Stimulated activated CD8-positive, alpha-beta memory T cell treated with anti-CD3 and anti-CD28 coated beads, Interleukin-4, amount 100 ng/mL, for 1 hour (primary cell): ENCODE data around the gene SET.
"Not testable (repeated sequence)": the region's sequence is repeated elsewhere in the genome, so short reads cannot be mapped to it uniquely, and the experiment has no call there.

ENCODE experiments used
- DNase-seq, 2 donors: peaks; one replicate each; pipeline ENCODE4 v3.0.0-alpha.2; 2020; ENCODE audit warnings: low read depth in 2 of 2, low spot score in 1 of 2

The SET gene, protein sequence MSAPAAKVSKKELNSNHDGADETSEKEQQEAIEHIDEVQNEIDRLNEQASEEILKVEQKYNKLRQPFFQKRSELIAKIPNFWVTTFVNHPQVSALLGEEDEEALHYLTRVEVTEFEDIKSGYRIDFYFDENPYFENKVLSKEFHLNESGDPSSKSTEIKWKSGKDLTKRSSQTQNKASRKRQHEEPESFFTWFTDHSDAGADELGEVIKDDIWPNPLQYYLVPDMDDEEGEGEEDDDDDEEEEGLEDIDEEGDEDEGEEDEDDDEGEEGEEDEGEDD

DNA sequence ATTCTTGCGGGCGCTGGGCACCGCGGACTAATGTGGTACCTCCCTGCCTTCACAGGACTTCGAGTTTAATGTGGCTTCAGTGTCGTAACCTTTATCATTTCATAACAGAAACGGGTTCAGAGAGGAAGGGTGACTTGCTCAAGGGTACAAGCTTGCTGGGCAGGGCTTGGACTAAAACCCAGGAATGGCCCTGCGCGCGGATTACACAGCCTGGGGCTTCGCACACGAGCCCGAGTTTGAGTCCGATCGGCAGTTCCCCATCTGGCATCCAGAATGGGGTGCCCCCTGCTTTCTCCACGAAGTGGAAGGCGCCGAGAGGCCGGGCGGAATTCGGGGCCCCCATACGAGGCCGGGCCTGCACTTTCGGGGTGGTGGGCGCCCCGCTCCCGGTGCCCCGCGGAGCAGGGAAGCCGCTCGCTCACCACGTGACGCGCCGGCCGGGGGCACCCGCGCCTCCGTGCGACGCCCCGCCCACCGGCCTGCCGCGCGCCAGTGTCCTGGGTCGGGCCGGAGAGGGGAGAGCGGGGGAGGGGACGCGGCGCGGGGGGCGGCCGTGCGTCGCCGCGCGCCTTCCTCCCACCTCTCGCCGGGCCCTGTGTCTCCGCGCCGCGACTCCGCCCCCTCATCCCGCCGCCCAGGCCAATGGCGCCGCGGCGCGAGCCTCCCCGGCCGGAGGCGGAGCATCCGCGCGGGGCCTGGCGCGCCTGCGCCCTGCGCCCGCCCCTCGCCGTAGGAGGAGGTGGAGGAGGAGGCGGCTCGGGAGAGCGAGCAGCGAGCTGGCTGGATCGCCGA, at the start of gene SET:
Gene SET, plus strand, starts transcription at position 722 of the 792 bp plus-strand sequence. CDS start 361 bp downstream, outside the sequence.
- peak; percentile 72 to 83 for DNase-seq

DNA sequence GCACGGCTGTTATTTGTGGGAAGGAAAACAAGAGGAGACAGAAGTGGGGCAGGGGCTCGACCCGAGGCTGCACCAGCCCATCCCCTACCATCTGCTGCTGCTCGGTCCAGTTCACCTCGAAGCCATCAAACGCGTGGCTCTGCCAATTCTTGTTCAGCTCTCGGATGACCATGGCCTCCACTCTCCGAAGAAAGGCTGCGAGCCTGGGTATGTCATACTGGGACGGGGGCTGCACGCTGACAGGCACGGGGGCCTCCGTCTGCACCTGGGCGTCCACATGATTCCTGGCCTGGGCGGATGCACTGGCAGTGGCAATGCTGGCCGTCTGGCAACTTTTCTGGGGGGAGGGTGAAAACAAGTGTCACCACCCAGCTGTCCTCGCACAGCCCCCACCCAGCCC, 48.4 kb upstream of the SET start:
- DNase-seq: no peak

DNA sequence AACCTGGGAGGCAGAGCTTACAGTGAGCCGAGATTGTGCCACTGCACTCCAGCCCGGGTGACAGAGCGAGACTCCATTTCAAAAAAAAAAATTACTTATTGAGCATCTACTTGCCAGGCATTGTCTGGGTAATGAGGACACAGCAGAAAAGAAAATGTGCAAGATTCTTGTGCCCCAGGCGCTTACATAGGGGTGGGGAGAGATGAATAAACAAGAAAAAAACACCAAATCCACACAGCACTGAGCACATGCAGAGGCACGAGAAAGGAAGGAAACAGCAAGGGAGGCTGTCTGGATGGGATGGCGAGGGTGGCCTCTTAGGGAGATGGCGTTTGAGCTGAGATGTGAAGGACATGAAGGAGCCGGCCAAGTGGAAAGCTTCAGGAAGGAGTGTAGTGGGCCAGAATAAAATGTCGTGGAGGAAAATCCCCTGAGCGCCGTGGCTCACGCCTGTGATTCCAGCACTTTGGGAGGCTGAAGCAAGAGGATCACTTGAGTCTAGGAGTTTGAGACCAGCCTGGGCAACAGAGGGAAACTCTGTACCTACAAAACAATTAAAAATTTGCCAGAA, 46.3 kb upstream of the SET start:
- DNase-seq: no peak

DNA sequence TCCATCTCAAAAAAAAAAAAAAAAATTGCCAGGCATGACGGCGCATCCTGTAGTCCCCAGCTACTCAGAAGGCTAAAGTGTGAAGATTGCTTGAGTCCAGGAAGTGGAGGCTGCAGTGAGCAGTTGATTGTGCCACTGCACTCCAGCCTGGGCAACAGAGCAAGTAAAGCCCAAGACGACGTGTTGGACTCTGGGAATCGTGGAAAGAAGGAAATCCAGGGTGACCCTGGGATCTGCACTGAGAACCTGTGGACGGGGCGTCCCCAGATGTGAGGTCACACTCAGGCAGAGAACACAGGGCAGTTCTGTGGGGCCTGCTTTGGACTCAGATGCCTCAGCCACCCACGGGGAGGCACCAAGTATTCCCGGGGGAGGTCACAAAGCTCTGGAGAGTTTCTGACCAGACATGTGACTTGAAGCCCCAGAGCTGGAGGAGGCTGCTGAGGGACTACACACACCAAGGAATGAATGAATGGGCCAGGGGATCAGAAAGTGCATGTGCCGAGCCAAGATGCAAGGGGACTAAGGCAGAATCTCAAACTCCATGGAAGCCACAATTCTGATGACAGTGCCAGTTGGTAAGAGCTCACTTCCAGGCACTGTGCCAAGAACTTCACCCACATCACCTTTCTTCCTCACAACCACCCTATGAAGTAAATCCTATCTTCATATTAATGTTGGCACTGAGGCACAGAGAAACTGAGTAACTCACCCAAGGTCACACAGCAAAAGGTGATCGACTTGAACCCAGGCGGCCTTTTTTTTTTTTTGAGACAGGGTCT, 45.3 kb upstream of the SET start:
- no peak for DNase-seq

DNA sequence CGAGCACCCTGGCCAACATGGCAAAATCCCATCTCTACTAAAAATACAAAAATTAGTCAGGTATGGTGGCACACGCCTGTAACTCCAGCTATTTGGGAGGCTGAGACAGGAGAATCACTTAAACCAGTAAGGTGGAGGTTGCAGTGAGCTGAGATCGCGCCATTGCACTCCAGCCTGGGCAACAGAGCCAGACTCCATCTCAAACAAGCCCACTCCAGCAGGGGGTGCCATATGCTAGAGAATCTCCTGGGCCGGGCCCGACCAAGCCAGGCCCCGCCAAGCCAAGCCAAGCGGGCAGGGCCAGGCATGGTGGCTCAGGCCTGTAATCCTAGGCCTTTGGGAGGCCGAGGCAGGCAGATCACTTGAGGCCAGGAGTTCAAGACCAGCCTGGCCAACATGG, 40.8 kb upstream of the SET start:
- DNase-seq: peak; percentile 32 to 51

DNA sequence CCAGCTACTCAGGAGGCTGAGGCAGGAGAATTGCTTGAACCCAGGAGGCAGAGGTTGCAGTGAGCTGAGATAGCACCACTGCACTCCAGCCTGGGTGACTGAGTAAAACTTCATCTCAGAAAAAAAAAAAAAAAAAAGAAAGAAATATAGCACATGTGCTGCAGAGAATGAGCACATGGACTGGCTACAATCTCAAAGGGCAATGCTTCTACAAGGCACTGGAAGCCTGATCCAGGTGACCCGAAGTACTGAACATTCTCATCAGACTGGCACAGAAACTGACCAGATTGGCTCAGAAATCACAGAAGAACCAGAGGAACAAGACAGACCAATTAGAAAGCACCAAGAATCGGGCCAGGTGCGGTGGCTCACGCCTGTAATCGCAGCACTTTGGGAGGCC, 37.2 kb upstream of the SET start:
- DNase-seq: no peak

DNA sequence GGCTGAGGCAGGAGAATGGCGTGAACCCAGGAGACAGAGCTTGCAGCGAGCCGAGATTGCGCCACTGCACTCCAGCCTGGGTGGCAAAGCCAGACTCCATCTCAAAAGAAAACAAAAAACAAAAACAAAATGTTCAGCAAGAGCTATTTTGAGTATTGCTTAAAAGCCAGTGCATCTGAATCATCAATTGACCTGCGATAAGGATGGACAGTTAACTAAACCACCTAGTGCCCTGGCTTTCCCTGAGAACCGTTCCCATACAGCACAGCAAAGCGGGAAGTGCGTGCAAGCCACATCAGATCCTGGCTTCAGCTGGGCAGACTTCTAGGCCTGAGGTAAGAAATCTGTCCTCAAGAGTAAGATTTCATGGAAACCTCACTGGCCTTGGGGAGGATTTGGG, 35.1 kb upstream of the SET start:
- no peak for DNase-seq

DNA sequence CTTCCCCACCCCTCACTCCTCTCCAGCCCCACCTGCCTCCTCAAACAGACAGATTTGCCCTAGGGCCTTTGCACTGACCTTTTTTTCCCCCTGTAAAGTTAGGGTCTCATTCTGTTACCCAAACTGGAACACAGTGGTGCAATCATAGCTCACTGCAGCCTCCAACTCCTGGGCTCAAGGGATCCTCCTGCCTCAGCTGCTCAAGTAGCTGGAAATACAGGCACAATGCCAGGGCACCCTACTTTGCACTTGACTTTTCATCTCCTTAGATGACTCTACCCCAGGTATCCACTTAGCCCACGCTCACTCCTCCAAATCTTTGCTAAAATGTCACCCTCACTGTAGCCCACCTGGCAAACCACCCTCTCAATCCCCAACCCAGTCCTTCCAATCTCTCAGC, 34.5 kb upstream of the SET start:
- DNase-seq: no peak

DNA sequence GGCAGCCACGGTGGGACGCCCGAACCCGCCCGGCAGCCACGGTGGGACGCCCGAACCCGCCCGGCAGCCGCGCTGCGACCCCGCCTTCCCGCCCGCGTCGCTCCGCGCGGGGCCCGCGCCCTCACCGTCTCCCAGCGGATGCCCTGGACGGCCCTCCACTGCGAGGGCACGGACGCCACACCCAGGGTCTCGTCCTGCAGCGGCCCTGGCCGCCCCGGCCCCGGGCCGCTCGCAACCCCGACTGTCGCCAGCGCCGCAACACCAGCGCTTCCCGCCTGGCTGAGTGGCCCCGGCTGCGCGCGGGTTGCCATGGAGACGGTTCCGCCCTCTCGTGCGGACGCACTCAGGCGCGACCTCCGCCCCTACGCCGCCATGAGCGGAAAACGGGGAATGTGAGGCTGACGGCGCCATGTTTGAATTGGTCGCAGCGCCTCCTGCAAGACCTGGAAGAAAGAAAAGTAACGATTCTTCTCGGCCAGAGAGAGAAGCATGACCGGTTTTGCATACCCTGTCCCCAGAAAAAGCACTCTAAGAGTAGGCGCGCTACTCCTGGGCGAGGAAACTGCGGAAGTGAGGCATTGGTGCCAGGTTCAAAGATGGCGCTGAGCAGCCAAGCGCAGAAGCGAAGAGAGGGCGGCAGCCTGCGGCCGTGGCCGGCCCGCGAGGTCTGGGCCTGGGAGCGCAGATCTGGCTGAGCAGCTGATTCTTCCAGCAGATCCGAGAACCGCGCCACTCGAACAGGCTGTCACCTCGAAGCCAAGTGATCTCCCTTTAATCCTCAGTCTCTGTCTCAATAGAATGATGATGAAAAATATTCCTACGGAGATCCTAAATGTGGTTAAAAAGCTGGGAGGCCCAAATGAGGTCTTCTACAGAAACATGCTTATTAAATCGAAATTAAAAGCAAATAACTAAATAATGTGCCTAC, 32.3 kb upstream of the SET start, which contains the start of gene DYNC2I2:
Gene DYNC2I2, minus strand, starts transcription at position 432 of the 928 bp plus-strand sequence. Its CDS starts 121 bp downstream, at position 311.
- peak; percentile 94 for DNase-seq

DNA sequence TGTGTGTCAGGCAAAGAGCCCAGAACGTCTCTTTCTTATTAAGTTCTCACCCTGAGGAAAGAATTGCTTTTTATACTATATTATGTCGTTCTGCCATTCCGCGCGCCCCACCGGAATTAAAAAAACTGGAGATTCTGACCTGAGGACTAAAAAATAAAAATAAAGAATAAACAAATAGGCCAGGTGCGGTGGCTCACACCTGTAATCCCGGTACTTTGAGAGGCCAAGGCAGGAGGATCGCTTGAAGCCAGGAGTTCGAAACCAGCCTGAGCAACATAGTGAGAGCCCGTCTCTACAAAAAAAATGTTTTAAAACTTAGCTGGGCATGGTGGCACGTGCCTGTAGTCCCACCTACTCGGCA, 31.7 kb upstream of the SET start:
- DNase-seq: no peak

DNA sequence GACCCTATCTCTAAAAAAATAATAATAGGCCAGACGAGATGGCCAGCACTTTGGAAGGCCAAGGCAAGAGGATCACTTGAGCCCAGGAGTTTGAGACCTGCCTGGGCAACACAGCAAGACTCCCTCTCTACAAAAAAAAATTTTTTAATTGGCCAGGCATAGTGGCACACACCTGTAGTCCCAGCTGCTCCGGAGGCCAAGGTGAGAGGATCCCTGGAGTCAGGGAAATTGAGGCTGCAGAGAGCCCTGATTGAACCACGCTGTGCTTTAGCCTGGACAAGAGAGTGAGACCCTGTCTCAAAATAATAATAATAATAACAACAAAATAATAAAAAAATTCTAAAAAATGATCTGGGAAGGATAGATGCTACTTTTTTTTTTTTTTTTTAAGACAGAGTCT, 31.2 kb upstream of the SET start:
- no peak for DNase-seq

DNA sequence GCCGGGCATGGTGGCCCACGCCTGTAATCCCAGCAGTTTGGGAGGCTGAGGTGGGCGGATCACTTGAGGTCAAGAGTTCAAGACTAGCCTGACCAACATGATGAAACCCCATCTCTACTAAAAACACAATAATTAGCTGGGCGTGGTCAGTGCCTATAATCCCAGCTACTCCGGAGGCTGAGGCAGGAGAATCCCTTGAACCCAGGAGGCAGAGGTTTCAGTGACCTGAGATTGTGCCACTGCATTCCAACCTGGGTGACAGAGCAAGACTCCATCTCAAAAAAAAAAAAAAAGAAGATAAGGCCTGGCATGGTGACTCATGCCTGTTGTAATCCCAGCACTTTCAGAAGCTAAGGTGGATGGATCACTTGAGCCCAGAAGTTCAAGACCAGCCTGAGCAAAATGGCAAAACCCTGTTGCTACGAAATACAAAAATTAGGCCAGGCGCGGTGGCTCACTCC, 22.5 kb upstream of the SET start:
- not testable (repeated sequence) for DNase-seq

DNA sequence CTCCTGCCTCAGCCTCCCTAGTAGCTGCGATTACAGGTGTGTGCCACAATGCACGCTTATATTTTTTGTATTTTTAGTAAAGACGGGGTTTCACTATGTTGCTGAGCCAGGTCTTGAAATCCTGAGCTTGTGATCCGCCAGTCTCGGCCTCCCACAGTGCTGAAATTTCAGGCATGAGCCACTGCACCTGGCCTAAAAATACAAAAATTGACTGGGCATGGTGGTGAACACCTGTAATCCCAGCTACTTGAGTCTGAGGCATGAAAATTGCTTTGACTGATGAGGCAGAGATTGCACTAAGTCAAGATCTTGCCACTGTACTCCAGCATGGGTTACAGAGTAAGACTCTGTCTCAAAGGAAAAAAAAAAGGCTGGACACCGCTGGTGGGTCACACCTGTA, 19.2 kb upstream of the SET start:
- no peak for DNase-seq

DNA sequence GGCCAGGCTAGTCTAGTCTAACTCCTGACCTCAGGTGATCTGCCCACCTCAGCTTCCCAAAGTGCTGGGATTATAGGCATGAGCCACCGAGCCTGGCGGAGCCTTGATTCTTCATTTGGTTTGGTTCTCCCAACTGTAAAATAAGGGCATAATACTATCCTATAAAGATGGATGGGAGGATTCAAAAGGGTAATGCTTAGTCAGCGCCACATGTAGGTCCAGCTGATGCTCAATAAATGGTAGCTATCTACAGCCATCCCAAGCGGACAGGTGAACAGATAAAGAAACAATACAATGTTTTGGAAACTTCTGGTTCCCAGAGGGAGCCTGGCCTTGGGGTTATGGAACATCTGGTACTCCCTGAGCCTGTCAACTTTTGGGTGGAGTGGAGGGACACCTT, 13.6 kb upstream of the SET start:
- no peak for DNase-seq

DNA sequence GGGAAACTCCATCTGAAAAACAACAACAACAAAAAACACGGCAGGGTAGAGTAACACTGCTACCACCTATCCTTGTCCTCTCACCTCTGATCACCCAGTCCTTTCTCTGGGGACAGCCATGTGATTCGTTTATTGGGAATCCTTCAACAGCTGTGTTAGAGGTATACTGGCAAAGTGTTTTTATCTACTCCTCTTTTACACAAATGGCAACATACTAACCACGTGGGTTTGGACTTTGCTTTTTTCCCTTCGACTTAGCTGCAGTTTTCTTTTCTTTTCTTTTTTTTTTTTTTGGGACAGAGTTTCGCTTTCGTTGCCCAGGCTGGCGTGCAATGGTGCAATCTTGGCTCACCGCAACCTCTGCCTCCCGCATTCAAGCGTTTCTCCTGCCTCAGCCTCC, 11.2 kb upstream of the SET start:
- no peak for DNase-seq

DNA sequence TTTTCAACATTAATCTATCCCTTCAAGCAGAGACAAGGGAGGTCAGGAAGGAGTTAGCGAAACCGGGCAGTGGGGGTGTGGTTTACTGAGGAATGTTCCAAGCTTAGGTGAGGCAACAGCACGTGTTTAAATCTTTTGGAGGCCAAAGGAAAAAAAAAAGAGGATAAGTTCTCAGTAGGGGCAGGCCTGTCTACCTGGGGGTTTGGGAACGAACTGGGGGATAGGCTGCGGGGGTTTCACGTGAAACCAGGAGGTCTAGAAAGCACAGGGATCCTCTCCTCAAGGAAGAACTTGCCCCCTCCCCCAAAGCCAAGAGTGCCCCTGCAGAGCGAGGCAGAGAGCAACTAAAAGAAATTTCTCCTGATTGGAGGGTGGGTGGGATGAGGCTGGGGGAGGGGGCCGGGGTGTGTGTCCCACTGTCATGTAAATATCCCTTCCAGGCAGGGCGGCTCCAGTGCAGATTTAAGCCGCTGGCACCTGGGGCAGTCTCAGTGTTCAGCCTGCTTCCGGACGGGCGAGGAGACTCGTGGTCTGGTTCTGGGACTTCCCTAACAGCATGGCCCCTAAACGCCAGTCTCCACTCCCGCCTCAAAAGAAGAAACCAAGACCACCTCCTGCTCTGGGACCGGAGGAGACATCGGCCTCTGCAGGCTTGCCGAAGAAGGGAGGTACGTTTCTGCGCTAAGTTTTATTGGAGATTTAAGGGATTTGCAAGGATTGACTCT, 5.5 kb upstream of the SET start:
- DNase-seq: no peak

DNA sequence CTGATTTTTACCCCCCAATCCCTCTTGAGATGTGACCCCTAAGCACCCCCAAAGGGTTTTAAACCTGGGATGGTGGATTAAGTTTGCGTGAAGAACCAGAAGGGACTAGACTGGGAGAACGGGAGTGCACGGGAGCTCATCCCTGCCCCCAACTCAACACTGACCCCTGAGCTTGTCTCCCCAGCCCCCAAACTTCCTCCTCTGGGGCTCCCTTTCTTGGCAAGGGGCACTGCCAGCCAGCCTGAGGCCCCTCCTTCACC, 5.0 kb upstream of the SET start:
- DNase-seq: no peak

DNA sequence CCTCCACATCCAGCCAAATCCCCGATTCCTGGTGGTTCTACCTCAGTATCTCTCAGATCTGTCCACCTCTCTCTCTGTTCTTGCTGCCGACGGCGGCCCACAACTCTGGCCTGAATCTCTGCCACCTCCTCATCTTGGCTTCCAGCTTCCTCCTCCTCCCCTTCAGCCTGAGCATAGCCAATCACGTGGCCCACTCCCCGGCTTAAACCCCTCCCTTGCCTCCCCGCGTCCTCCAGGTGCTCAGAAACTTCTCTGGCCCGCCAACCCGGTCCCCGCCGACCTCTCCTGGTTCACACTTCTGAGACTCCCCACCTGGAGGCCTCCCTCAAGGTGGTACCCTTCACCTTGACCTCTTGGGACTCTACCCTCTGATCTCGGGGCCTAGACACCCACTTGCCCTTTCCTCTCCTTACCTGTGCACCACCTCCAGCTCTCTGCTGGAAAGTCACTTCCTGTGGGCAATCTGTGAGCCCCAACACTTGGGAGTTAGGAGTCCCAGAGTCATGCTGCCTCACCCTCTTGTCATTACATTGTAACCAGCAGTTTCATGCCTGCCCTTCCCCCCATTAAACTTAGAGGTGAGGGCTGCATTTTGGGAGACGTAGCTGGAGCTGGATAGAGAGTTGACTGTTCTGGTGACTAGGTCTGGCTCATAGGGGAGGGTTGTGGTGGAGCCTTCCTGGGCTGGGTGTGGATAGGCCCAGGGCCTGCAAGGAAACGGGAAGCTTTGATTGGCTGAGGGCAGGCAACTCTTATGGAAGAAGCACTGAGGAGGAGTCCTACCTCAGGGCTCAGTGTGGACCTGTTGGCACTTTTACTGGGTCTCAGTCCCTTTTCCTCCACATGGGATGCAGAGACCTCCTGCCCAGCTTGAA, 4.5 kb upstream of the SET start:
- DNase-seq: peak in 1 of 2 donors; percentile 47
